ENCODE data around the gene MYO5C.

Gene MYO5C

DNA sequence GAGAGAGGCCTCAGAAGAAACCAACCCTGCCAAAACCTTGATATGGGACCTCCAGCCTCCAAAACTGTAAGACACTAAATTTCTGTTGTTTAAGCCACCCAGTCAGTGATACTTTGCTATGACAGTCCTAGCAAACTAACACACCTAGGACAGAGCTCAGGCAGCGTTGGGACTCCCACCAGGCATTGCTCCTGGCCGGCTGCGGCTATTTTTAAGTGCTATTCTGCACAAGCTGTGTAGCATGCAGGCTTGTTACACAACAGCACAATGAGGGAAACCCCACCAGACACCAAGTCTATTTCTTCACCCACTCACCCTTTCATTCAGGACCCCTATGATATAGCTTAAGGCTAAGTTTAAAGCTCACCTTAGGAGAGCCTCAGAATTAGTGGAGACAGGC lies 57.5 kb downstream of the MYO5C start:
- Histone ChIP-seq H3K36me3 (peaks cover 60% of the 10 kb centered on the region), H3K27ac (no peak overlapping the region), H3K4me3 (no peak overlapping the region), H3K27me3 (no peaks in the 10 kb centered on the region), H3K9ac (no peak overlapping the region), H3K9me3 (no peaks in the 10 kb centered on the region), H3K4me1 (peaks cover 45% of the 10 kb centered on the region), H4K20me1 (no peaks in the 10 kb centered on the region), H3K4me2 (no peak overlapping the region)
- no peak for TF ChIP-seq Cebpa-rat (IDR thresholded peaks at IDR 0.05)

GRCh38 chr15:52236013-52236412 lies 59.6 kb downstream of the MYO5C start:
- peaks cover 48% of the 10 kb centered on the region for H3K36me3 ChIP-seq
- H3K4me2 ChIP-seq = peak overlapping the region; percentile 70
- TF ChIP-seq Cebpa-rat (IDR thresholded peaks at IDR 0.05) = no peak
- H4K20me1 ChIP-seq = no peaks in the 10 kb centered on the region
- H3K9ac ChIP-seq = peak overlapping the region; percentile 74; the same call in 1 of the 2 replicates
- H3K27me3 ChIP-seq = no peaks in the 10 kb centered on the region
- H3K4me3 ChIP-seq = no peak overlapping the region
- H3K9me3 ChIP-seq = no peaks in the 10 kb centered on the region
- H3K27ac ChIP-seq = peak overlapping the region; percentile 85
- H3K4me1 ChIP-seq = peaks cover 62% of the 10 kb centered on the region

GRCh38 chr15:52234596-52235541 lies 60.7 kb downstream of the MYO5C start:
- Histone ChIP-seq H3K4me1 (peaks cover 73% of the 10 kb centered on the region), H4K20me1 (no peaks in the 10 kb centered on the region), H3K36me3 (peaks cover 47% of the 10 kb centered on the region), H3K27ac (peak overlapping the region; percentile 85), H3K4me2 (peak overlapping the region; percentile 70), H3K27me3 (no peaks in the 10 kb centered on the region), H3K4me3 (peak overlapping the region; percentile 37; the same call in 1 of the 2 replicates), H3K9ac (peak overlapping the region; percentile 74), H3K9me3 (no peaks in the 10 kb centered on the region)
- no peak for TF ChIP-seq Cebpa-rat (IDR thresholded peaks at IDR 0.05)

DNA sequence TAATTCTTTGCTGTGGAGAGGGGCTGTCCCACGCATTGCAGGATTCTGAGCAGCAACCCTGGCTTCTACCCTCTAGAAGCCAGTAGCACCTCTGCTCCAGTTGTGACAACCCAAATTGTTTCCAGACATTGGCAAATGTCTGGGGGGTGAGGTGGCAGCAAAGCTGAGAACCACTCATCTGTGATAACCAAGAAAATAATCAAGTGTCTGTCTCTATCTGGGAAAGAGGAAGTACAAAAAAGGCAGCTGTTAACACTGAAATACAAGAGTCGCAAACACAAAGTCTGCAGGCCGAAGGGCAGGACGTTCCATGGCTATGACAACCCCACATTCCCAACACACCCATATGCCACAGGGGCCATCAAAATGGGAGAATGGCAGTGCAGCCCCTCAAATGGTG lies 62.2 kb downstream of the MYO5C start:
- no peak for TF ChIP-seq Cebpa-rat (IDR thresholded peaks at IDR 0.05)
- H3K27me3 ChIP-seq = no peaks in the 10 kb centered on the region
- no peak overlapping the region for H3K4me3 ChIP-seq
- peaks cover 35% of the 10 kb centered on the region for H3K36me3 ChIP-seq
- peaks cover 85% of the 10 kb centered on the region for H3K4me1 ChIP-seq
- no peak overlapping the region; the same call in 1 of the 2 replicates for H3K9ac ChIP-seq
- H3K4me2 ChIP-seq = peak overlapping the region; percentile 70
- H4K20me1 ChIP-seq = no peaks in the 10 kb centered on the region
- H3K27ac ChIP-seq = peak overlapping the region; percentile 85
- no peaks in the 10 kb centered on the region for H3K9me3 ChIP-seq

GRCh38 chr15:52232327-52232726 lies 63.3 kb downstream of the MYO5C start:
- peaks cover 24% of the 10 kb centered on the region for H3K36me3 ChIP-seq
- H4K20me1 ChIP-seq = no peaks in the 10 kb centered on the region
- peak overlapping the region; percentile 1; the same call in 1 of the 2 replicates for H3K27ac ChIP-seq
- no peak overlapping the region for H3K4me3 ChIP-seq
- no peaks in the 10 kb centered on the region for H3K9me3 ChIP-seq
- no peak for TF ChIP-seq Cebpa-rat (IDR thresholded peaks at IDR 0.05)
- H3K4me1 ChIP-seq = peaks cover 85% of the 10 kb centered on the region
- H3K4me2 ChIP-seq = peak overlapping the region; percentile 56
- no peaks in the 10 kb centered on the region for H3K27me3 ChIP-seq
- no peak overlapping the region for H3K9ac ChIP-seq

DNA sequence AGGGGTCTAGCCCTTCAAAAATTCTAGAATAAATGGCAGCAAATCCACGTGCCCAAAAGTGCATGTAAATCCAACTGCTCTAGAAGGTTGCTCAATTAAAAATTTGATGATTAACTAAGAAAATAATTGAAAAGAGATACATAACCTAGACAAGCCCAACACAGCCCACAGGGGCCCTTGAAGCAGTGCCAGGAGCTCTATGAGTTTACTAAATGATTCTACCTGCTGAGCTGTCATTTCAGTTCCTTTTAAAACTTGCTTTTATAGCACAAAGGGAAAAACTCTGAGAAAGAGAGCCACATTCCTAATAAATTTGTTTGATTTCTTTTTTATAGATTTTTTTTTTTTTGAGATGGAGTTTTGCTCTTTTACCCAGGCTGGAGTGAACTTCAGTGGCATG lies 65.5 kb downstream of the MYO5C start:
- peaks cover 63% of the 10 kb centered on the region for H3K4me1 ChIP-seq
- no peaks in the 10 kb centered on the region for H3K27me3 ChIP-seq
- no peaks in the 10 kb centered on the region for H4K20me1 ChIP-seq
- no peaks in the 10 kb centered on the region for H3K9me3 ChIP-seq
- no peak overlapping the region for H3K4me3 ChIP-seq
- H3K27ac ChIP-seq = no peak overlapping the region
- peaks cover 28% of the 10 kb centered on the region for H3K36me3 ChIP-seq
- H3K9ac ChIP-seq = no peak overlapping the region
- peak overlapping the region; percentile 56; the same call in 1 of the 2 replicates for H3K4me2 ChIP-seq
- TF ChIP-seq Cebpa-rat (IDR thresholded peaks at IDR 0.05) = no peak

GRCh38 chr15:52228921-52229320 lies 66.7 kb downstream of the MYO5C start:
- Histone ChIP-seq H3K9me3 (no peaks in the 10 kb centered on the region), H3K9ac (no peak overlapping the region), H3K4me3 (no peak overlapping the region), H3K27me3 (no peaks in the 10 kb centered on the region), H3K36me3 (peaks cover 39% of the 10 kb centered on the region), H3K4me1 (peaks cover 51% of the 10 kb centered on the region), H3K4me2 (peak overlapping the region; percentile 36; the same call in 1 of the 2 replicates), H3K27ac (no peak overlapping the region), H4K20me1 (no peaks in the 10 kb centered on the region)
- no peak for TF ChIP-seq Cebpa-rat (IDR thresholded peaks at IDR 0.05)

GRCh38 chr15:52227456-52227855 lies 68.1 kb downstream of the MYO5C start:
- Histone ChIP-seq H3K36me3 (peaks cover 53% of the 10 kb centered on the region), H3K9me3 (no peaks in the 10 kb centered on the region), H3K27ac (no peak overlapping the region), H3K27me3 (no peaks in the 10 kb centered on the region), H4K20me1 (no peaks in the 10 kb centered on the region), H3K4me3 (no peak overlapping the region), H3K4me2 (no peak overlapping the region), H3K9ac (no peak overlapping the region), H3K4me1 (peaks cover 38% of the 10 kb centered on the region)
- no peak for TF ChIP-seq Cebpa-rat (IDR thresholded peaks at IDR 0.05)

DNA sequence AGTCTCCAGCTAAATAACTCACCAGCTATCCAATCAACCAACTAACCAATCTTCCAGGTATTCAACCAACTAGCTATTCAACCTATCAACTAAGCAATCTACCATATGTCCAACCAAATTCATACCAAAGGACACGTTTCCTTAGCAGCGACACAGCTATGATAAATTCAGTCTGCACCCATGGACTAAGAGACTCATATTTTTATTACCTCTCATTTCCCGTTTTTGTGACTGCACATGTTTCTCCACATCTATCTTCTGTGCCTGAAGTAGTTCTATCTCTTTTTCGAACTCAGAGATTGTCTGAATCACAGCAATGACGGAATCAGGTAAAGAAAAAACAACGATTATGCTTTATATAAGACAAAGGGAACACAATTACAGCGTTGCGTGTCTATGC lies 70.4 kb downstream of the MYO5C start:
- Histone ChIP-seq H3K9ac (no peak overlapping the region), H3K4me3 (no peak overlapping the region), H4K20me1 (no peaks in the 10 kb centered on the region), H3K27ac (no peak overlapping the region), H3K36me3 (peaks cover 49% of the 10 kb centered on the region), H3K27me3 (no peaks in the 10 kb centered on the region), H3K9me3 (no peaks in the 10 kb centered on the region), H3K4me2 (no peak overlapping the region), H3K4me1 (peaks cover 38% of the 10 kb centered on the region)
- TF ChIP-seq Cebpa-rat (IDR thresholded peaks at IDR 0.05) = no peak

DNA sequence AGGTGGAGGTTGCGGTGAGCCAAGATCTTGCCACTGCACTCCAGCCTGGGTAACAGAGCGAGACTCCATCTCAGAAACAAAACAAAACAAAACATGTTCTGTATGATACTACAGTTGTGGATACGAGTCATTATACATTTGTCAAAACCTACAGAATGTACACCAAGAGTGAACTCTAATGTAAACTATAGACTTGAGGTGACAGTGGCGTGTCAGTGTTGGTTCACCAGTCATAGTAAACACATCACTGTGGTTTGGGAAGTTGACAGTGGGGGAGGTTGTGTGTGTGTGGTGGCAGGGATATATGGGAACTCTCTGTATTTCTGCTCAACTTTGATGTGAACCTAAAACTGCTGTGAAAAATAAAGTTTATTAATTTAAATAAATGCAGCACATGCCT lies 71.4 kb downstream of the MYO5C start:
- Histone ChIP-seq H3K4me1 (peaks cover 29% of the 10 kb centered on the region), H3K9me3 (no peaks in the 10 kb centered on the region), H3K4me3 (no peak overlapping the region), H3K36me3 (peaks cover 59% of the 10 kb centered on the region), H3K4me2 (no peak overlapping the region), H3K27ac (no peak overlapping the region), H3K9ac (no peak overlapping the region), H3K27me3 (no peaks in the 10 kb centered on the region), H4K20me1 (no peaks in the 10 kb centered on the region)
- no peak for TF ChIP-seq Cebpa-rat (IDR thresholded peaks at IDR 0.05)

All from BLaER1 (cell line).